Lower lobe of right lung (tissue), 2 donors: ENCODE data around the gene MUC20. TPM values are rescaled to one million over a fixed set of nuclear protein-coding genes. Genes with fewer than 3 reads are reported as not detected.
A peak's percentile ranks its signal among the peaks of the same experiment; 100 is the strongest.
"Not testable (repeated sequence)": the region's sequence is repeated elsewhere in the genome, so short reads cannot be mapped to it uniquely, and the experiment has no call there.

Experiments
- ATAC-seq, 2 donors: fragments of 200-7000 bp; cut with Tn5 transposase; one replicate each; pipeline ENCODE4 v1.9.1; 2020 to 2022; ENCODE audit warnings: mild to moderate bottlenecking in 2 of 2, moderate library complexity in 2 of 2
- DNase-seq: peaks from one replicate; pipeline ENCODE4 v3.0.0-alpha.2; 2020
- H3K27ac ChIP-seq: fragments of 200-600 bp; one replicate; pipeline ENCODE4 v1.8.0; 2022
- H3K27me3 ChIP-seq: fragments of 200-600 bp; one replicate; pipeline ENCODE4 v1.8.0; 2022; ENCODE audit warnings: low read depth
- H3K36me3 ChIP-seq: fragments of 200-600 bp; one replicate; pipeline ENCODE4 v1.8.0; 2022; ENCODE audit warnings: mild to moderate bottlenecking
- H3K4me1 ChIP-seq: fragments of 200-600 bp; one replicate; pipeline ENCODE4 v1.8.0; 2022
- H3K4me3 ChIP-seq: fragments of 200-600 bp; one replicate; pipeline ENCODE4 v1.8.0; 2022; ENCODE audit warnings: mild to moderate bottlenecking
- H3K9me3 ChIP-seq: fragments of 200-600 bp; one replicate; pipeline ENCODE4 v1.8.0; 2022
- intact Hi-C: fragments of 100-400 bp; cut with DNase I; formaldehyde crosslinking; loops from one replicate; pipeline ENCODE4 v1.11.0; 2022
- long read RNA-seq: library from polyadenylated mRNA; unstranded; transcript quantifications from one replicate; pipeline ENCODE4 v2.0.0, GENCODE V29; 2021
- total RNA-seq: library from RNA; stranded (reverse); fragmentation: NEBNext Ultra II Directional; extraction: Animal tissue kit (Norgen Biotek cat#: 25700); gene quantifications from one replicate; pipeline ENCODE4 v1.2.1, GENCODE V29; 2021
- donor health status: DM: no; HTN: yes; CAD: no; lungs with severe emphysema.

Gene MUC20, protein sequence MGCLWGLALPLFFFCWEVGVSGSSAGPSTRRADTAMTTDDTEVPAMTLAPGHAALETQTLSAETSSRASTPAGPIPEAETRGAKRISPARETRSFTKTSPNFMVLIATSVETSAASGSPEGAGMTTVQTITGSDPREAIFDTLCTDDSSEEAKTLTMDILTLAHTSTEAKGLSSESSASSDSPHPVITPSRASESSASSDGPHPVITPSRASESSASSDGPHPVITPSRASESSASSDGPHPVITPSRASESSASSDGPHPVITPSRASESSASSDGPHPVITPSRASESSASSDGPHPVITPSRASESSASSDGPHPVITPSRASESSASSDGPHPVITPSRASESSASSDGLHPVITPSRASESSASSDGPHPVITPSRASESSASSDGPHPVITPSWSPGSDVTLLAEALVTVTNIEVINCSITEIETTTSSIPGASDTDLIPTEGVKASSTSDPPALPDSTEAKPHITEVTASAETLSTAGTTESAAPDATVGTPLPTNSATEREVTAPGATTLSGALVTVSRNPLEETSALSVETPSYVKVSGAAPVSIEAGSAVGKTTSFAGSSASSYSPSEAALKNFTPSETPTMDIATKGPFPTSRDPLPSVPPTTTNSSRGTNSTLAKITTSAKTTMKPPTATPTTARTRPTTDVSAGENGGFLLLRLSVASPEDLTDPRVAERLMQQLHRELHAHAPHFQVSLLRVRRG
- total RNA-seq, result 14.3 TPM
- long read RNA-seq, transcript MUC20-204 (3 exons, 2,842 nt), result major isoform, 5 of 8 reads
- long read RNA-seq, partial matches to known transcripts, result 0 of 8 reads
- long read RNA-seq, other reads (novel, unspliced or antisense), result 1 of 8 reads

GRCh38 chr3:195720831-195721506 lies at the start of gene MUC20:
MUC20 (plus strand) TSS chr3:195720978; CDS start chr3:195721008, 30 bp downstream.
- peak; percentile 69 to 71 for ATAC-seq
- H3K27me3 ChIP-seq, DNase-seq, H3K36me3 ChIP-seq, intact Hi-C loops, H3K9me3 ChIP-seq, H3K4me1 ChIP-seq: not testable (repeated sequence)
- H3K27ac ChIP-seq, result peak within 1 kb of the TSS; percentile 56
- peak within 1 kb of the TSS; percentile 6 for H3K4me3 ChIP-seq

DNA sequence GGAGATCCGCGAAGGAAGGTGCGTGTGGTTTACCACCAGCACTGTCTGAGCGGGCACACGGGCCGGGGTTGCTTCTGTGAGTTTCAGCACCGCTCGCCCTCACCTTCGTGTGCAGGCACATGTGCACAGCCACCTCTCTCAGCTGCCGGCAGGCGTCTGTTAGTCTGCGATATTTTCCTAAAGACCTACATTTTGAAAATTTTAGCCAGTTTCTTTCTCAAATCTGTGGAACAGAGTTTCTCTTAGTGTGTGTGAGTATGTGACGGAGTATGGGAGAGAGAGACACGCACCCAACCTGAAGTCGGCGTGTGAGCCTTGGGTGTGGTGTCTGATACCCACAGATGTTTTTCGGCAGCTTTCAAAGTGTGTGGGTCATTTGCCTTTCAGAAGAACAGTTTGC lies 49.5 kb upstream of the MUC20 start:
- DNase-seq, H3K4me3 ChIP-seq, intact Hi-C loops, H3K27me3 ChIP-seq, ATAC-seq, H3K4me1 ChIP-seq, H3K9me3 ChIP-seq, H3K27ac ChIP-seq: not testable (repeated sequence)
- peaks cover 87% of the 10 kb centered on the region for H3K36me3 ChIP-seq

- H3K4me1 ChIP-seq, H3K27me3 ChIP-seq, H3K27ac ChIP-seq, intact Hi-C loops, DNase-seq, H3K4me3 ChIP-seq, ATAC-seq, H3K9me3 ChIP-seq: not testable (repeated sequence)
- H3K36me3 ChIP-seq, result peaks cover 95% of the 10 kb centered on the region
Measured at GRCh38 chr3:195673711-195674110, 47.1 kb upstream of the MUC20 start.

GRCh38 chr3:195678391-195679015 lies 42.3 kb upstream of the MUC20 start:
- H3K9me3 ChIP-seq, H3K4me3 ChIP-seq, H3K27me3 ChIP-seq, H3K27ac ChIP-seq, ATAC-seq, H3K4me1 ChIP-seq, intact Hi-C loops, DNase-seq: not testable (repeated sequence)
- H3K36me3 ChIP-seq, result peaks cover 74% of the 10 kb centered on the region

DNA sequence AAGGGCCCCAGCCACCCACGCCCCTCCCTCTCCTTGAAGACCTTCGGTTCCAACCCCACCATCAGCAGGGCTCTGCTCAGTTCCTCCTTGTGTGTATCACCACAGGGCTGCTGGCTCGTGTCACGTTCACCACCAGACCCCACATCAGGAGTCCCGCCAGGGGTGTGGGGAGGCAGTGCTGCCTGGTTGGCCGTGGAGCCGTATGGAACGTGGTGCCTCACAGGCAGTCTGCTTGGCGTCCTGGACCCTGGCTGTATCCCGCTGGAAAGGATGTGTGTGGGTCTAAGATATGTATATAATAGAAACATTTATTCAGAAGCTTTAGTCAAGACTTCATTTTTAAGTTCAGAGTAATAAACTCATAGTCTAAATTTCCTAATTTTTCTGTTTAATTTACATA lies 40.1 kb upstream of the MUC20 start:
- H3K4me1 ChIP-seq, ATAC-seq, H3K9me3 ChIP-seq, H3K27me3 ChIP-seq, H3K27ac ChIP-seq, intact Hi-C loops, DNase-seq, H3K4me3 ChIP-seq: not testable (repeated sequence)
- H3K36me3 ChIP-seq, result peaks cover 71% of the 10 kb centered on the region

- peaks cover 73% of the 10 kb centered on the region for H3K36me3 ChIP-seq
- ATAC-seq, H3K27me3 ChIP-seq, H3K4me3 ChIP-seq, DNase-seq, H3K4me1 ChIP-seq, H3K9me3 ChIP-seq, H3K27ac ChIP-seq, intact Hi-C loops: not testable (repeated sequence)
Measured at GRCh38 chr3:195681458-195682103, 39.2 kb upstream of the MUC20 start.

- H3K9me3 ChIP-seq, ATAC-seq, intact Hi-C loops, DNase-seq, H3K4me1 ChIP-seq, H3K4me3 ChIP-seq, H3K27ac ChIP-seq, H3K27me3 ChIP-seq: not testable (repeated sequence)
- peaks cover 67% of the 10 kb centered on the region for H3K36me3 ChIP-seq
Measured at GRCh38 chr3:195682104-195682742, 38.6 kb upstream of the MUC20 start.

DNA sequence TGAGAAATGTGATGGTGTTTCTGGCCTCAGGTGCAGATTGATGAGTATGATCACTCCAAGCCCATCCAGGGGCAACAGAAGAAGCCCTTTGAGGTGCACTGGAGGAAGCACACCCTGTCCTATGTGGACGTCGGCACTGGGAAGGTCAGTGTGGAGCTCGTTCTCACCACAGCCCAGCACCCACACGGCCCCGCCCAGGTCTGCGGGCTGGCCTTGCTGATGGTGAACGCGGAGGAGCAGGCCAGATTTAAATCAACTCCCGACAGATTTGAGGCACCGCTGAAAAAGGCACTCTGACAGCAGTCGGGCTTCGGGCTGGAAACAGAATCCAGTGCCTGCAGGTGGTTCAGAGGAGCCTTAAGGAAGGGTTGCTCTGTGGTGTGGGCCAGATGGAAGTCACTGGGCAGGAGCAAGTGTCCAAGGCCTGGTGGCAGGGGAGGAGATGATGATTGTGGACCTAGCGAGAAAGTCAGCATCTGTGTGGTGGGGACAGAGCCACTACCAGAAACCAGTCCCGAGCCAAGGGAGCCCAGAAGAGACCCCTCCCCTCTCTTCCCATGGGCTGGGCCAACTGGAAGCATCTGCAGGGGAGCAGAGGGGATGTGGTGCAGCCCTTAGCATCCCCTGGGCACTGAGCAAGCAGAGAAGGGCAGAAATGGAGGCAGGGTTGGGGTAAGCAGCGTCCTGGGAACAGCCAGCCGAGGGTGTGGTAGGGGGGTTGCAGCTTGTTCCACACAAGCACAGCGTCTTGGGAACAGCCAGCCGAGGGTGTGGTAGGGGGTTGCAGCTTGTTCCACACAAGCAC lies 36.9 kb upstream of the MUC20 start:
- H3K4me3 ChIP-seq, H3K27ac ChIP-seq, intact Hi-C loops, H3K27me3 ChIP-seq, H3K4me1 ChIP-seq, DNase-seq, H3K9me3 ChIP-seq: not testable (repeated sequence)
- peaks cover 54% of the 10 kb centered on the region for H3K36me3 ChIP-seq
- ATAC-seq, result peak; percentile 33 to 36

GRCh38 chr3:195684527-195685257 lies 36.1 kb upstream of the MUC20 start:
- H3K9me3 ChIP-seq, intact Hi-C loops, ATAC-seq, DNase-seq, H3K27me3 ChIP-seq, H3K27ac ChIP-seq, H3K4me1 ChIP-seq, H3K4me3 ChIP-seq: not testable (repeated sequence)
- H3K36me3 ChIP-seq, result peaks cover 57% of the 10 kb centered on the region

- H3K9me3 ChIP-seq, H3K27ac ChIP-seq, DNase-seq, H3K4me3 ChIP-seq, H3K27me3 ChIP-seq, intact Hi-C loops, ATAC-seq, H3K4me1 ChIP-seq: not testable (repeated sequence)
- H3K36me3 ChIP-seq, result peaks cover 63% of the 10 kb centered on the region
Measured at GRCh38 chr3:195686537-195687208, 34.1 kb upstream of the MUC20 start.
